Superior temporal gyrus (tissue), 1 donor: Measurements from ENCODE around the gene RNU7-1.
A peak's percentile ranks its signal among the peaks of the same experiment; 100 is the strongest.
"Not testable (repeated sequence)": the region's sequence is repeated elsewhere in the genome, so short reads cannot be mapped to it uniquely, and the experiment has no call there.

Source experiments
- DNase-seq: peaks from one replicate; pipeline ENCODE4 v3.0.0-alpha.2; 2016; ENCODE audit errors: extremely low spot score

The RNU7-1 gene

GRCh38 chr12:6943722-6944380 lies at the start of gene RNU7-1, which contains the start of gene C12orf57:
Gene RNU7-1 (plus strand): TSS chr12:6943816.
Gene C12orf57 (plus strand): TSS chr12:6944022. CDS start chr12:6944122, 100 bp downstream.
- DNase-seq: no peak

GRCh38 chr12:6894321-6894720 lies 49.3 kb upstream of the RNU7-1 start:
- DNase-seq: no peak

GRCh38 chr12:6896846-6897435 lies 46.7 kb upstream of the RNU7-1 start:
- DNase-seq: no peak

GRCh38 chr12:6899427-6899826 lies 44.2 kb upstream of the RNU7-1 start:
- DNase-seq: no peak

- DNase-seq: no peak
Observed at GRCh38 chr12:6899837-6900519, 43.6 kb upstream of the RNU7-1 start.

- DNase-seq: no peak
Observed at GRCh38 chr12:6902448-6902847, 41.2 kb upstream of the RNU7-1 start.

- DNase-seq: no peak
Observed at GRCh38 chr12:6903722-6904121, 39.9 kb upstream of the RNU7-1 start.

GRCh38 chr12:6904280-6905276 lies 39.0 kb upstream of the RNU7-1 start, which contains the start of gene LRRC23:
Gene LRRC23 (plus strand): TSS chr12:6904822. CDS start chr12:6905634, 812 bp downstream.
- DNase-seq: peak; percentile 98

- DNase-seq: no peak
Observed at GRCh38 chr12:6905414-6906040, 38.1 kb upstream of the RNU7-1 start.

GRCh38 chr12:6908141-6908540 lies 35.5 kb upstream of the RNU7-1 start:
- DNase-seq: not testable (repeated sequence)

GRCh38 chr12:6909421-6910145 lies 34.0 kb upstream of the RNU7-1 start:
- no peak for DNase-seq

- no peak for DNase-seq
Observed at GRCh38 chr12:6912164-6912935, 31.3 kb upstream of the RNU7-1 start.

GRCh38 chr12:6914246-6914946 lies 29.2 kb upstream of the RNU7-1 start, which contains the start of gene ENO2:
Gene ENO2 (plus strand): TSS chr12:6914580. CDS start chr12:6915833, 1,253 bp downstream.
- DNase-seq: peak; percentile 77

GRCh38 chr12:6914947-6915788 lies 28.4 kb upstream of the RNU7-1 start:
- DNase-seq: no peak

GRCh38 chr12:6915789-6916285 lies 27.8 kb upstream of the RNU7-1 start:
- DNase-seq: no peak

- no peak for DNase-seq
Observed at GRCh38 chr12:6916426-6917200, 27.0 kb upstream of the RNU7-1 start.
